ENCODE measurements around the gene RNF130. TPM values are rescaled to one million over a fixed set of nuclear protein-coding genes. Genes with fewer than 3 reads are reported as not detected.
A peak's percentile ranks its signal among the peaks of the same experiment; 100 is the strongest.
"Not testable (repeated sequence)": the region's sequence is repeated elsewhere in the genome, so short reads cannot be mapped to it uniquely, and the experiment has no call there.

The RNF130 gene
- total and polyA plus RNA-seq, 2 donors: 20.5 to 69.2 TPM

- Histone ChIP-seq H3K4me1 (ENCODE audit: control insufficient read depth in 2 of 2, insufficient read depth in 2 of 2, low read length in 2 of 2) (peaks cover 12 to 25% of the 10 kb centered on the region in 2 donors), H3K27ac (ENCODE audit: low read depth in 1 of 2, low read length in 1 of 2) (peak overlapping the region; percentile 62 to 65), H3K36me3 (ENCODE audit: control insufficient read depth in 2 of 2, insufficient read depth in 2 of 2, low read length in 1 of 2) (no peaks in the 10 kb centered on the region), H3K27me3 (ENCODE audit: control insufficient read depth in 2 of 2, insufficient read depth in 1 of 2, low read length in 1 of 2) (peaks cover 3 to 6% of the 10 kb centered on the region in 2 donors), H3K9me3 (ENCODE audit: control insufficient read depth in 2 of 2, insufficient read depth in 1 of 2, low read length in 1 of 2) (peaks cover 0 to 3% of the 10 kb centered on the region in 2 donors), H3K4me3 (ENCODE audit: low read length in 2 of 2) (peak overlapping the region; percentile 41 to 44)
- DNase-seq (ENCODE audit: low read depth in 6 of 9, low spot score in 9 of 9): peak in 7 of 9 donors; percentile 61 to 83 (median 73)
- WGBS: 2% methylated on average over 58 of the region's 58 CpGs
Observed at GRCh38 chr5:180090098-180090768, 18.7 kb upstream of the RNF130 start.

GRCh38 chr5:180089628-180090027 lies 18.1 kb upstream of the RNF130 start:
- WGBS: 82% methylated on average over 18 of the region's 18 CpGs
- H3K27ac ChIP-seq (ENCODE audit: low read depth in 1 of 2, low read length in 1 of 2); DNase-seq (ENCODE audit: low read depth in 6 of 9, low spot score in 9 of 9): not testable (repeated sequence)

GRCh38 chr5:180088561-180088960 lies 17.0 kb upstream of the RNF130 start:
- Histone ChIP-seq H3K9me3 (ENCODE audit: control insufficient read depth in 2 of 2, insufficient read depth in 1 of 2, low read length in 1 of 2) (peaks cover 0 to 3% of the 10 kb centered on the region in 2 donors), H3K4me3 (ENCODE audit: low read length in 2 of 2) (no peak overlapping the region), H3K4me1 (ENCODE audit: control insufficient read depth in 2 of 2, insufficient read depth in 2 of 2, low read length in 2 of 2) (peaks cover 16 to 33% of the 10 kb centered on the region in 2 donors), H3K27ac (ENCODE audit: low read depth in 1 of 2, low read length in 1 of 2) (no peak overlapping the region), H3K27me3 (ENCODE audit: control insufficient read depth in 2 of 2, insufficient read depth in 1 of 2, low read length in 1 of 2) (peaks cover 3 to 6% of the 10 kb centered on the region in 2 donors), H3K36me3 (ENCODE audit: control insufficient read depth in 2 of 2, insufficient read depth in 2 of 2, low read length in 1 of 2) (no peaks in the 10 kb centered on the region)
- DNase-seq (ENCODE audit: low read depth in 6 of 9, low spot score in 9 of 9): no peak
- WGBS: 98% methylated on average over 8 of the region's 8 CpGs

More at GRCh38 chr5:180089628-180090027, 18.1 kb upstream of the RNF130 start:
- H3K27me3 ChIP-seq (ENCODE audit: control insufficient read depth in 2 of 2, insufficient read depth in 1 of 2, low read length in 1 of 2); H3K9me3 ChIP-seq (ENCODE audit: control insufficient read depth in 2 of 2, insufficient read depth in 1 of 2, low read length in 1 of 2); H3K36me3 ChIP-seq (ENCODE audit: control insufficient read depth in 2 of 2, insufficient read depth in 2 of 2, low read length in 1 of 2): not testable (repeated sequence)
- peaks cover 14 to 31% of the 10 kb centered on the region in 2 donors for H3K4me1 ChIP-seq (ENCODE audit: control insufficient read depth in 2 of 2, insufficient read depth in 2 of 2, low read length in 2 of 2)
- peak overlapping the region in 1 of 2 donors; percentile 44 for H3K4me3 ChIP-seq (ENCODE audit: low read length in 2 of 2)

- Histone ChIP-seq H3K27ac (ENCODE audit: low read depth in 1 of 2, low read length in 1 of 2) (no peak overlapping the region), H3K36me3 (ENCODE audit: control insufficient read depth in 2 of 2, insufficient read depth in 2 of 2, low read length in 1 of 2) (no peaks in the 10 kb centered on the region), H3K9me3 (ENCODE audit: control insufficient read depth in 2 of 2, insufficient read depth in 1 of 2, low read length in 1 of 2) (peaks cover 0 to 3% of the 10 kb centered on the region in 2 donors), H3K27me3 (ENCODE audit: control insufficient read depth in 2 of 2, insufficient read depth in 1 of 2, low read length in 1 of 2) (peaks cover 3 to 6% of the 10 kb centered on the region in 2 donors), H3K4me1 (ENCODE audit: control insufficient read depth in 2 of 2, insufficient read depth in 2 of 2, low read length in 2 of 2) (peaks cover 16 to 33% of the 10 kb centered on the region in 2 donors), H3K4me3 (ENCODE audit: low read length in 2 of 2) (no peak overlapping the region)
- WGBS: 95% methylated on average over 11 of the region's 11 CpGs
- DNase-seq (ENCODE audit: low read depth in 6 of 9, low spot score in 9 of 9): no peak
Observed at GRCh38 chr5:180086816-180087399, 15.3 kb upstream of the RNF130 start.

GRCh38 chr5:180085837-180086236 lies 14.3 kb upstream of the RNF130 start:
- H3K4me3 ChIP-seq (ENCODE audit: low read length in 2 of 2): no peak overlapping the region
- 14% methylated on average over 7 of the region's 7 CpGs for WGBS
- H3K9me3 ChIP-seq (ENCODE audit: control insufficient read depth in 2 of 2, insufficient read depth in 1 of 2, low read length in 1 of 2): peaks cover 1 to 8% of the 10 kb centered on the region in 2 donors
- peak in 7 of 9 donors; percentile 39 to 85 (median 65) for DNase-seq (ENCODE audit: low read depth in 6 of 9, low spot score in 9 of 9)
- H3K27ac ChIP-seq (ENCODE audit: low read depth in 1 of 2, low read length in 1 of 2): peak overlapping the region; percentile 34 to 78
- H3K27me3 ChIP-seq (ENCODE audit: control insufficient read depth in 2 of 2, insufficient read depth in 1 of 2, low read length in 1 of 2): peaks cover 3 to 13% of the 10 kb centered on the region in 2 donors
- H3K36me3 ChIP-seq (ENCODE audit: control insufficient read depth in 2 of 2, insufficient read depth in 2 of 2, low read length in 1 of 2): no peaks in the 10 kb centered on the region
- H3K4me1 ChIP-seq (ENCODE audit: control insufficient read depth in 2 of 2, insufficient read depth in 2 of 2, low read length in 2 of 2): peaks cover 15 to 36% of the 10 kb centered on the region in 2 donors

- DNase-seq (ENCODE audit: low read depth in 6 of 9, low spot score in 9 of 9): peak in 2 of 9 donors; percentile 43 to 62
- Histone ChIP-seq H3K27me3 (ENCODE audit: control insufficient read depth in 2 of 2, insufficient read depth in 1 of 2, low read length in 1 of 2) (peaks cover 3 to 17% of the 10 kb centered on the region in 2 donors), H3K4me3 (ENCODE audit: low read length in 2 of 2) (peak overlapping the region in 1 of 2 donors; percentile 7), H3K27ac (ENCODE audit: low read depth in 1 of 2, low read length in 1 of 2) (peak overlapping the region in 1 of 2 donors; percentile 68), H3K4me1 (ENCODE audit: control insufficient read depth in 2 of 2, insufficient read depth in 2 of 2, low read length in 2 of 2) (peaks cover 22 to 39% of the 10 kb centered on the region in 2 donors), H3K36me3 (ENCODE audit: control insufficient read depth in 2 of 2, insufficient read depth in 2 of 2, low read length in 1 of 2) (no peaks in the 10 kb centered on the region), H3K9me3 (ENCODE audit: control insufficient read depth in 2 of 2, insufficient read depth in 1 of 2, low read length in 1 of 2) (peaks cover 1 to 9% of the 10 kb centered on the region in 2 donors)
- 24% methylated on average over 13 of the region's 13 CpGs for WGBS
Observed at GRCh38 chr5:180084638-180085561, 13.3 kb upstream of the RNF130 start.

- DNase-seq (ENCODE audit: low read depth in 6 of 9, low spot score in 9 of 9): no peak
- Histone ChIP-seq H3K9me3 (ENCODE audit: control insufficient read depth in 2 of 2, insufficient read depth in 1 of 2, low read length in 1 of 2) (peaks cover 1 to 9% of the 10 kb centered on the region in 2 donors), H3K4me1 (ENCODE audit: control insufficient read depth in 2 of 2, insufficient read depth in 2 of 2, low read length in 2 of 2) (peaks cover 22 to 45% of the 10 kb centered on the region in 2 donors), H3K4me3 (ENCODE audit: low read length in 2 of 2) (no peak overlapping the region), H3K27ac (ENCODE audit: low read depth in 1 of 2, low read length in 1 of 2) (no peak overlapping the region), H3K36me3 (ENCODE audit: control insufficient read depth in 2 of 2, insufficient read depth in 2 of 2, low read length in 1 of 2) (no peaks in the 10 kb centered on the region), H3K27me3 (ENCODE audit: control insufficient read depth in 2 of 2, insufficient read depth in 1 of 2, low read length in 1 of 2) (peaks cover 8 to 21% of the 10 kb centered on the region in 2 donors)
- WGBS: 96% methylated on average over 10 of the region's 10 CpGs
Observed at GRCh38 chr5:180083529-180084060, 12.0 kb upstream of the RNF130 start.

- Histone ChIP-seq H3K4me1 (ENCODE audit: control insufficient read depth in 2 of 2, insufficient read depth in 2 of 2, low read length in 2 of 2) (peaks cover 22 to 45% of the 10 kb centered on the region in 2 donors), H3K36me3 (ENCODE audit: control insufficient read depth in 2 of 2, insufficient read depth in 2 of 2, low read length in 1 of 2) (no peaks in the 10 kb centered on the region), H3K27me3 (ENCODE audit: control insufficient read depth in 2 of 2, insufficient read depth in 1 of 2, low read length in 1 of 2) (peaks cover 5 to 21% of the 10 kb centered on the region in 2 donors), H3K27ac (ENCODE audit: low read depth in 1 of 2, low read length in 1 of 2) (no peak overlapping the region), H3K9me3 (ENCODE audit: control insufficient read depth in 2 of 2, insufficient read depth in 1 of 2, low read length in 1 of 2) (peaks cover 1 to 9% of the 10 kb centered on the region in 2 donors), H3K4me3 (ENCODE audit: low read length in 2 of 2) (no peak overlapping the region)
- 90% methylated on average over 17 of the region's 17 CpGs for WGBS
- DNase-seq (ENCODE audit: low read depth in 6 of 9, low spot score in 9 of 9): no peak
Observed at GRCh38 chr5:180082633-180083420, 11.3 kb upstream of the RNF130 start.
